Activated B cell treated with CpG ODN at 0.5 μM for 24 hours (primary cell): ENCODE data around the gene POU4F3. TPM values are rescaled to one million over a fixed set of nuclear protein-coding genes. Genes with fewer than 3 reads are reported as not detected.

ENCODE experiments used
- ATAC-seq: fragments of 200-7000 bp; cut with Tn5 transposase; one replicate; pipeline ENCODE4 v1.10.0; 2021; ENCODE audit warnings: low read depth, mild to moderate bottlenecking, moderate library complexity
- CTCF ChIA-PET: fragments of 350-600 bp; sonication (Branson Sonifier 250); formaldehyde crosslinking; loops from one replicate; lab custom pipeline; 2021; ENCODE audit warnings: antibody characterized with exemption; lab: Charles Lee
- POLR2A ChIA-PET: fragments of 350-600 bp; sonication (Branson Sonifier 250); formaldehyde crosslinking; loops from one replicate; lab custom pipeline; 2021; ENCODE audit warnings: antibody characterized with exemption; lab: Charles Lee
- DNase-seq: peaks from one replicate; pipeline ENCODE4 v3.0.0; 2022
- H3K27ac Mint-ChIP-seq: one replicate; pipeline ENCODE4 v1.8.0; 2020; ENCODE audit warnings: mixed read lengths
- H3K27me3 Mint-ChIP-seq: one replicate; pipeline ENCODE4 v1.8.0; 2021; ENCODE audit warnings: mixed read lengths
- H3K36me3 Mint-ChIP-seq: one replicate; pipeline ENCODE4 v1.8.0; 2021; ENCODE audit warnings: low read depth, mixed read lengths
- H3K4me1 Mint-ChIP-seq: one replicate; pipeline ENCODE4 v1.8.0; 2021; ENCODE audit warnings: mixed read lengths
- H3K4me3 Mint-ChIP-seq: one replicate; pipeline ENCODE4 v1.8.0; 2020; ENCODE audit warnings: mild to moderate bottlenecking, mixed read lengths
- H3K9me3 Mint-ChIP-seq: one replicate; pipeline ENCODE4 v1.8.0; 2020; ENCODE audit warnings: mixed read lengths
- intact Hi-C: fragments of 100-400 bp; cut with micrococcal nuclease; formaldehyde crosslinking; loops from one replicate; pipeline ENCODE4 v1.15.1; 2024
- total RNA-seq: library from RNA; stranded (reverse); gene quantifications from 2 replicates; pipeline ENCODE4 v1.2.3, GENCODE V29; 2022
- TF ChIP-seq, protein P1 (sequence below): fragments of 200-600 bp; IDR thresholded peaks from one replicate; pipeline ENCODE4 v1.8.0; 2022; ENCODE audit warnings: antibody characterized with exemption, mild to moderate bottlenecking

POU4F3 gene
- total RNA-seq, 1 donor from 2014 or later, result not detected

GRCh38 chr5:146311278-146311677 is 27.4 kb upstream of the POU4F3 start:
- Mint-ChIP-seq H3K27ac (no peak overlapping the region), H3K36me3 (no peaks in the 10 kb centered on the region), H3K4me1 (peaks cover 7% of the 10 kb centered on the region), H3K9me3 (no peaks in the 10 kb centered on the region), H3K4me3 (no peak overlapping the region), H3K27me3 (peaks cover 29% of the 10 kb centered on the region)
- TF ChIP-seq, protein P1, sequence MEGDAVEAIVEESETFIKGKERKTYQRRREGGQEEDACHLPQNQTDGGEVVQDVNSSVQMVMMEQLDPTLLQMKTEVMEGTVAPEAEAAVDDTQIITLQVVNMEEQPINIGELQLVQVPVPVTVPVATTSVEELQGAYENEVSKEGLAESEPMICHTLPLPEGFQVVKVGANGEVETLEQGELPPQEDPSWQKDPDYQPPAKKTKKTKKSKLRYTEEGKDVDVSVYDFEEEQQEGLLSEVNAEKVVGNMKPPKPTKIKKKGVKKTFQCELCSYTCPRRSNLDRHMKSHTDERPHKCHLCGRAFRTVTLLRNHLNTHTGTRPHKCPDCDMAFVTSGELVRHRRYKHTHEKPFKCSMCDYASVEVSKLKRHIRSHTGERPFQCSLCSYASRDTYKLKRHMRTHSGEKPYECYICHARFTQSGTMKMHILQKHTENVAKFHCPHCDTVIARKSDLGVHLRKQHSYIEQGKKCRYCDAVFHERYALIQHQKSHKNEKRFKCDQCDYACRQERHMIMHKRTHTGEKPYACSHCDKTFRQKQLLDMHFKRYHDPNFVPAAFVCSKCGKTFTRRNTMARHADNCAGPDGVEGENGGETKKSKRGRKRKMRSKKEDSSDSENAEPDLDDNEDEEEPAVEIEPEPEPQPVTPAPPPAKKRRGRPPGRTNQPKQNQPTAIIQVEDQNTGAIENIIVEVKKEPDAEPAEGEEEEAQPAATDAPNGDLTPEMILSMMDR, result no peak
- intact Hi-C loops, result no loop called here
- DNase-seq, result no peak
- CTCF ChIA-PET, result no interaction called here
- ATAC-seq, result no peak
- POLR2A ChIA-PET, result no interaction called here

GRCh38 chr5:146313027-146313426 is 25.6 kb upstream of the POU4F3 start:
- H3K36me3 Mint-ChIP-seq, result no peaks in the 10 kb centered on the region
- H3K27ac Mint-ChIP-seq, result no peak overlapping the region
- H3K4me3 Mint-ChIP-seq, result no peak overlapping the region
- intact Hi-C loops, result no loop called here
- ATAC-seq (no peak), DNase-seq (no peak)
- TF ChIP-seq, protein P1, result no peak
- H3K9me3 Mint-ChIP-seq, result no peaks in the 10 kb centered on the region
- POLR2A ChIA-PET, result no interaction called here
- CTCF ChIA-PET, result no interaction called here
- H3K4me1 Mint-ChIP-seq, result peaks cover 7% of the 10 kb centered on the region
- peaks cover 34% of the 10 kb centered on the region for H3K27me3 Mint-ChIP-seq

DNA sequence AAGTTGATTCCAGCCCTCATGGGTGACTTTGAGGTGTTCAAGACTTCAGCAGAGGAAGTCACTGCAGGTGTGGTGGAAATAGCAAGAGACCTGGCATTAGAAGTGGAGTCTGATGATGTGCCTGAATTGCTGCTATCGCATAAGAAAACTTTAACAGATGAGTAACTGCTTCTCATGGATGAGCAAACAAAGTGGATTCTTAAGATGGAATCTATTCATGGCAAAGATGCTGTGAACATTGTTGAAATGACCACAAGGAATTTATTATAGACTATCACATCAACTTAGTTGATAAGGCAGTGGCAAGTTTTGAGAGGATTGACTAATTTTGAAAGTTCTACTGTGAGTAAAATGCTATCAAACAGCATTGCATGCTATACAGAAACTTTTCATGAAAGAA is 17.1 kb upstream of the POU4F3 start:
- peaks cover 6% of the 10 kb centered on the region for H3K27me3 Mint-ChIP-seq
- H3K36me3 Mint-ChIP-seq, result no peaks in the 10 kb centered on the region
- H3K4me3 Mint-ChIP-seq, result no peak overlapping the region
- ChIA-PET POLR2A (no interaction called here), CTCF (no interaction called here)
- TF ChIP-seq, protein P1, result no peak
- no peaks in the 10 kb centered on the region for H3K9me3 Mint-ChIP-seq
- ATAC-seq (no peak), DNase-seq (no peak)
- H3K27ac Mint-ChIP-seq, result no peak overlapping the region
- intact Hi-C loops, result no loop called here
- no peaks in the 10 kb centered on the region for H3K4me1 Mint-ChIP-seq

- ATAC-seq, result no peak
- ChIA-PET POLR2A (no interaction called here), CTCF (no interaction called here)
- no peak overlapping the region for H3K4me3 Mint-ChIP-seq
- TF ChIP-seq, protein P1, result no peak
- H3K36me3 Mint-ChIP-seq, result no peaks in the 10 kb centered on the region
- no peaks in the 10 kb centered on the region for H3K9me3 Mint-ChIP-seq
- H3K4me1 Mint-ChIP-seq, result no peaks in the 10 kb centered on the region
- peaks cover 33% of the 10 kb centered on the region for H3K27me3 Mint-ChIP-seq
- intact Hi-C loops, result no loop called here
- DNase-seq, result no peak
- no peak overlapping the region for H3K27ac Mint-ChIP-seq
Observed at GRCh38 chr5:146327257-146327870, 11.3 kb upstream of the POU4F3 start.

GRCh38 chr5:146327989-146328388 is 10.7 kb upstream of the POU4F3 start:
- ATAC-seq (no peak), DNase-seq (no peak)
- CTCF ChIA-PET, result no interaction called here
- Mint-ChIP-seq H3K36me3 (no peaks in the 10 kb centered on the region), H3K4me1 (no peaks in the 10 kb centered on the region), H3K4me3 (no peak overlapping the region), H3K27ac (no peak overlapping the region), H3K27me3 (peaks cover 37% of the 10 kb centered on the region), H3K9me3 (no peaks in the 10 kb centered on the region)
- TF ChIP-seq, protein P1, result no peak
- intact Hi-C loops, result no loop called here
- POLR2A ChIA-PET, result no interaction called here
